AG04449 (cell line): ENCODE data around the gene PDZD2.

ENCODE experiments used
- CTCF ChIA-PET: fragments of 350-600 bp; formaldehyde crosslinking; extraction: SDS; loops from one replicate; lab custom pipeline; 2021; ENCODE audit warnings: antibody characterized with exemption; lab: Yijun Ruan, JAX
- POLR2A ChIA-PET: fragments of 400-600, 350-600 bp; formaldehyde crosslinking; extraction: SDS; loops from one replicate; lab custom pipeline; 2020; ENCODE audit warnings: antibody characterized with exemption, inconsistent platforms; lab: Yijun Ruan, JAX
- DNase-seq: peaks from one replicate; pipeline ENCODE4 v3.0.0-alpha.2; 2010; ENCODE audit warnings: low read depth, low spot score
- H3K4me3 ChIP-seq: 2 replicates; pipeline ENCODE4 v1.5.1; 2011; ENCODE audit warnings: low read depth, mild to moderate bottlenecking, control low read depth, low read length
- CTCF ChIP-seq: IDR thresholded peaks from one replicate; pipeline ENCODE4 v1.5.1; 2011; ENCODE audit warnings: mild to moderate bottlenecking, moderate library complexity, low read length, control low read depth, inconsistent platforms; ENCODE audit not compliant: insufficient read depth; ENCODE audit errors: missing control alignments

The PDZD2 gene

GRCh38 chr5:31860726-31861433 lies 221.9 kb downstream of the PDZD2 start:
- no peak overlapping the region for H3K4me3 ChIP-seq
- DNase-seq = no peak
- TF ChIP-seq CTCF = no peak
- ChIA-PET CTCF (no interaction called here), POLR2A (no interaction called here)

GRCh38 chr5:31861601-31862000 lies 222.7 kb downstream of the PDZD2 start:
- ChIA-PET CTCF (no interaction called here), POLR2A (no interaction called here)
- TF ChIP-seq CTCF = no peak
- no peak for DNase-seq
- H3K4me3 ChIP-seq = no peak overlapping the region

- no peak overlapping the region for H3K4me3 ChIP-seq
- POLR2A ChIA-PET = no interaction called here
- no peak for DNase-seq
- CTCF ChIA-PET = no interaction called here
- TF ChIP-seq CTCF = no peak
These were observed 225.1 kb downstream of the PDZD2 start for GRCh38 chr5:31863991-31864411.

GRCh38 chr5:31866166-31866565 lies 227.2 kb downstream of the PDZD2 start:
- DNase-seq = no peak
- ChIA-PET POLR2A (no interaction called here), CTCF (interaction anchor here (1.7 kb wide), 1 partner anchor 211 kb away, joined by 4 read pairs; no protein-coding TSS in a partner anchor)
- TF ChIP-seq CTCF = no peak
- no peak overlapping the region for H3K4me3 ChIP-seq

GRCh38 chr5:31867219-31867618 lies 228.3 kb downstream of the PDZD2 start:
- CTCF ChIA-PET = no interaction called here
- no peak for DNase-seq
- no peak for TF ChIP-seq CTCF
- POLR2A ChIA-PET = no interaction called here
- no peak overlapping the region for H3K4me3 ChIP-seq

GRCh38 chr5:31880449-31880848 lies 241.5 kb downstream of the PDZD2 start:
- no peak overlapping the region for H3K4me3 ChIP-seq
- CTCF ChIA-PET = no interaction called here
- no peak for DNase-seq
- no peak for TF ChIP-seq CTCF
- POLR2A ChIA-PET = no interaction called here
